HG03175 (cell line): Measurements from ENCODE around the gene DDX24.

Experiments used
- ATAC-seq: cut with Tn5 transposase; IDR thresholded peaks from one replicate; pipeline ENCODE4 v1.9.1; 2021; ENCODE audit warnings: mild to moderate bottlenecking, moderate library complexity; ENCODE audit not compliant: unreplicated experiment

DDX24 gene

GRCh38 chr14:94115058-94115591 is 34.1 kb upstream of the DDX24 start:
- no peak for ATAC-seq

GRCh38 chr14:94114589-94115057 is 33.6 kb upstream of the DDX24 start:
- ATAC-seq = no peak

- no peak for ATAC-seq
Observed at GRCh38 chr14:94113908-94114588, 33.0 kb upstream of the DDX24 start.

GRCh38 chr14:94113490-94113889 is 32.5 kb upstream of the DDX24 start:
- no peak for ATAC-seq

GRCh38 chr14:94113073-94113472 is 32.1 kb upstream of the DDX24 start:
- ATAC-seq = no peak

GRCh38 chr14:94112513-94113063 is 31.6 kb upstream of the DDX24 start:
- no peak for ATAC-seq

GRCh38 chr14:94111276-94112095 is 30.5 kb upstream of the DDX24 start:
- no peak for ATAC-seq

GRCh38 chr14:94110552-94111181 is 29.7 kb upstream of the DDX24 start, which contains the start of gene IFI27:
TSS of gene IFI27 (plus strand) at chr14:94110736.
- no peak for ATAC-seq

GRCh38 chr14:94109915-94110250 is 28.9 kb upstream of the DDX24 start:
- no peak for ATAC-seq

GRCh38 chr14:94104731-94105130 is 23.7 kb upstream of the DDX24 start:
- ATAC-seq = no peak

GRCh38 chr14:94103554-94104150 is 22.6 kb upstream of the DDX24 start:
- no peak for ATAC-seq

- ATAC-seq = no peak
Observed at GRCh38 chr14:94102768-94103482, 21.9 kb upstream of the DDX24 start.

GRCh38 chr14:94101748-94102147 is 20.7 kb upstream of the DDX24 start:
- ATAC-seq = no peak

- no peak for ATAC-seq
Observed at GRCh38 chr14:94100847-94101246, 19.8 kb upstream of the DDX24 start.

GRCh38 chr14:94099006-94099405 is 18.0 kb upstream of the DDX24 start:
- ATAC-seq = no peak

- no peak for ATAC-seq
Observed at GRCh38 chr14:94098326-94098992, 17.5 kb upstream of the DDX24 start.

- no peak for ATAC-seq
Observed at GRCh38 chr14:94097091-94097490, 16.1 kb upstream of the DDX24 start.

- no peak for ATAC-seq
Observed at GRCh38 chr14:94093418-94093817, 12.4 kb upstream of the DDX24 start.

GRCh38 chr14:94089479-94089878 is 8.5 kb upstream of the DDX24 start:
- no peak for ATAC-seq

- ATAC-seq = no peak
Observed at GRCh38 chr14:94088516-94088915, 7.5 kb upstream of the DDX24 start.
